B cell (primary cell): ENCODE data around the gene CD209.

Experiments
- CTCF ChIP-seq: fragments of 200-600 bp; IDR thresholded peaks from one replicate; pipeline ENCODE4 v1.8.0; 2022; ENCODE audit warnings: antibody characterized with exemption, mild to moderate bottlenecking
- EZH2 ChIP-seq: IDR thresholded peaks from 2 replicates; pipeline ENCODE4 v1.6.1; 2012; ENCODE audit warnings: borderline replicate concordance, low read depth, mild to moderate bottlenecking, moderate library complexity, low read length; ENCODE audit not compliant: insufficient read depth, poor library complexity, severe bottlenecking

- no peak for TF ChIP-seq CTCF
- no peak for TF ChIP-seq EZH2
Observed at GRCh38 chr19:7790416-7790815, 43.1 kb upstream of the CD209 start.
